HepG2 (cell line): ENCODE measurements around the gene CYBC1. TPM values are rescaled to one million over a fixed set of nuclear protein-coding genes. Genes with fewer than 3 reads are reported as not detected.

Source experiments
- CCDC6 ChIP-seq: sonication (generic); formaldehyde crosslinking; IDR thresholded peaks from 2 replicates; pipeline ENCODE4 v1.8.1; 2022; ENCODE audit warnings: mild to moderate bottlenecking, missing genetic modification reagents, moderate library complexity
- CENPX ChIP-seq: sonication (generic); formaldehyde crosslinking; IDR thresholded peaks from 2 replicates; pipeline ENCODE4 v1.9.0; 2021; ENCODE audit warnings: mild to moderate bottlenecking, missing genetic modification reagents, moderate library complexity
- ELF1 ChIP-seq: sonication (generic); formaldehyde crosslinking; IDR thresholded peaks from 2 replicates; pipeline ENCODE4 v1.4.0; 2020; ENCODE audit warnings: missing genetic modification reagents
- ELF3 ChIP-seq: IDR thresholded peaks from 2 replicates; pipeline ENCODE4 v1.6.1; 2016; ENCODE audit warnings: missing genetic modification reagents, missing compliant biosample characterization
- GLI4 ChIP-seq: sonication (generic); formaldehyde crosslinking; IDR thresholded peaks from 2 replicates; pipeline ENCODE4 v1.5.1; 2020; ENCODE audit warnings: missing genetic modification reagents, mild to moderate bottlenecking, moderate library complexity, borderline replicate concordance
- KLF11 ChIP-seq: IDR thresholded peaks from 2 replicates; pipeline ENCODE4 v1.6.1; 2016; ENCODE audit warnings: missing compliant biosample characterization
- MEIS1 ChIP-seq: sonication (generic); formaldehyde crosslinking; IDR thresholded peaks from 2 replicates; pipeline ENCODE4 v1.9.0; 2021; ENCODE audit warnings: mild to moderate bottlenecking, missing genetic modification reagents, moderate library complexity, borderline replicate concordance
- MYC ChIP-seq: sonication (generic); formaldehyde crosslinking; IDR thresholded peaks from 2 replicates; pipeline ENCODE4 v1.9.0; 2021; ENCODE audit warnings: missing genetic modification reagents, borderline replicate concordance
- NFKBIZ ChIP-seq: IDR thresholded peaks from 2 replicates; pipeline ENCODE4 v1.6.1; 2018; ENCODE audit warnings: missing genetic modification reagents, missing compliant biosample characterization
- NPAS2 ChIP-seq: sonication (generic); formaldehyde crosslinking; IDR thresholded peaks from 2 replicates; pipeline ENCODE4 v1.8.0; 2022; ENCODE audit warnings: mild to moderate bottlenecking, missing genetic modification reagents, borderline replicate concordance
- PAF1 ChIP-seq: IDR thresholded peaks from 2 replicates; pipeline ENCODE4 v1.6.1; 2016; ENCODE audit warnings: missing genetic modification reagents, missing compliant biosample characterization
- POLR2A ChIP-seq, 2 experiments: IDR thresholded peaks; 2 replicates each; pipeline ENCODE4 v1.6.1; 2011; ENCODE audit warnings: low read depth in 2 of 2, low read length in 2 of 2, mild to moderate bottlenecking in 1 of 2, moderate library complexity in 1 of 2; ENCODE audit not compliant: insufficient read depth in 1 of 2
- RAD51 ChIP-seq: fragments of 450-650 bp; IDR thresholded peaks from 2 replicates; pipeline ENCODE4 v1.6.1; 2016; ENCODE audit warnings: borderline replicate concordance
- RBAK ChIP-seq: sonication (generic); formaldehyde crosslinking; IDR thresholded peaks from 2 replicates; pipeline ENCODE4 v1.5.1; 2020; ENCODE audit warnings: mild to moderate bottlenecking, missing genetic modification reagents
- RBM22 ChIP-seq: fragments of 200-400 bp; formaldehyde crosslinking; optimal IDR thresholded peaks from 2 replicates; pipeline ENCODE3; 2017; ENCODE audit warnings: mild to moderate bottlenecking, low read length, moderate library complexity
- SMAD3 ChIP-seq: sonication (generic); formaldehyde crosslinking; IDR thresholded peaks from 2 replicates; pipeline ENCODE4 v1.4.0; 2020; ENCODE audit warnings: missing genetic modification reagents
- SMYD3 ChIP-seq: sonication (generic); formaldehyde crosslinking; IDR thresholded peaks from 2 replicates; pipeline ENCODE4 v1.8.1; 2023; ENCODE audit warnings: mild to moderate bottlenecking, missing genetic modification reagents
- SP5 ChIP-seq: IDR thresholded peaks from 2 replicates; pipeline ENCODE4 v1.6.1; 2016; ENCODE audit warnings: low read depth, borderline replicate concordance
- TGIF2 ChIP-seq: IDR thresholded peaks from 2 replicates; pipeline ENCODE4 v1.6.1; 2016; ENCODE audit warnings: control low read depth, missing compliant biosample characterization
- ZFY ChIP-seq: sonication (generic); formaldehyde crosslinking; IDR thresholded peaks from 2 replicates; pipeline ENCODE4 v1.4.0; 2020; ENCODE audit warnings: missing genetic modification reagents
- ZNF235 ChIP-seq: sonication (generic); formaldehyde crosslinking; IDR thresholded peaks from 2 replicates; pipeline ENCODE4 v1.8.1; 2023; ENCODE audit warnings: mild to moderate bottlenecking, missing genetic modification reagents, borderline replicate concordance
- ZNF296 ChIP-seq: sonication (generic); formaldehyde crosslinking; conservative IDR thresholded peaks from 2 replicates; pipeline ENCODE4 v1.5.0; 2020; ENCODE audit warnings: mild to moderate bottlenecking, missing genetic modification reagents
- ZNF672 ChIP-seq: sonication (generic); formaldehyde crosslinking; IDR thresholded peaks from 2 replicates; pipeline ENCODE4 v1.8.1; 2022; ENCODE audit warnings: missing genetic modification reagents
- ZSCAN29 ChIP-seq: sonication (generic); formaldehyde crosslinking; conservative IDR thresholded peaks from 2 replicates; pipeline ENCODE4 v1.4.0; 2020; ENCODE audit warnings: mild to moderate bottlenecking, missing genetic modification reagents
- polyA plus RNA-seq, 8 experiments: library from polyadenylated mRNA; depleted of rRNA in 3 of 8; stranded (reverse) in 7 of 8; unstranded in 1 of 8; fragments of >200 nt; fragmentation: Illumina TruSeq in 4 of 8; extraction: Trizol in 4 of 8; gene quantifications; 2 replicates each; pipeline versions ENCODE4 v1.2.1 to v1.2.3, GENCODE V29; 2011 to 2016; ENCODE audit warnings: low read depth in 4 of 8, missing spikeins in 1 of 8, mixed read lengths in 1 of 8; ENCODE audit not compliant: insufficient read depth in 1 of 8
- total RNA-seq, 5 experiments: library from RNA; depleted of rRNA; stranded (reverse); fragments of >200 nt; fragmentation: Illumina TruSeq; extraction: Trizol; gene quantifications; 2 replicates each; pipeline ENCODE4 v1.2.3, GENCODE V29; 2016; ENCODE audit warnings: low read depth in 1 of 5
- TF ChIP-seq, protein P1 (sequence below): sonication (generic); formaldehyde crosslinking; IDR thresholded peaks from 2 replicates; pipeline ENCODE4 v1.5.0; 2020; ENCODE audit warnings: missing genetic modification reagents, mild to moderate bottlenecking, borderline replicate concordance
- TF ChIP-seq, protein P2 (sequence below): sonication (generic); IDR thresholded peaks from 2 replicates; pipeline ENCODE4 v1.6.1; 2016; ENCODE audit warnings: low read depth, borderline replicate concordance
- TF ChIP-seq, protein P3 (sequence below), 2 experiments: sonication (generic) in 1 of 2; formaldehyde crosslinking in 1 of 2; IDR thresholded peaks; 2 replicates each; pipeline versions ENCODE4 v1.5.1 to v1.6.1; 2011 to 2020; ENCODE audit warnings: borderline replicate concordance in 1 of 2, low read depth in 1 of 2, low read length in 1 of 2, mild to moderate bottlenecking in 1 of 2, missing genetic modification reagents in 1 of 2, moderate library complexity in 1 of 2
- TF ChIP-seq, protein P4 (sequence below): IDR thresholded peaks from 2 replicates; pipeline ENCODE4 v1.6.1; 2016; ENCODE audit warnings: control low read depth
- TF ChIP-seq, protein P5 (sequence below): IDR thresholded peaks from 2 replicates; pipeline ENCODE4 v1.6.1; 2016

The CYBC1 gene
- total and polyA plus RNA-seq, 2 of the 13 experiments (the other 11 are each of a cell fraction or from before 2014, with no cell fraction given) = 43.4 to 44.1 TPM

DNA sequence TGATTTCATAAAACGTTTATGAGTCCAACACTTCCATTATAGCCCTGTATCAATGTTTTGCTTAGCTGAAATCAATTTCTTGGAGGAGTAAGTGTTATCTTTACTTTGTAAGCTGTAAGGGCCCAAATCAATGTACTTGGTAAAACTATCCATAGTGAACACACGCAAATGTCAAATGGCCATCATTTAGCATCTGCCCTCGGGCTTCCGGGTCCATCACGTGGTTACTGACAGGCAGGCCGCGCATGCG lies 7.3 kb upstream of the CYBC1 start (continued):
- TF ChIP-seq, protein P1, sequence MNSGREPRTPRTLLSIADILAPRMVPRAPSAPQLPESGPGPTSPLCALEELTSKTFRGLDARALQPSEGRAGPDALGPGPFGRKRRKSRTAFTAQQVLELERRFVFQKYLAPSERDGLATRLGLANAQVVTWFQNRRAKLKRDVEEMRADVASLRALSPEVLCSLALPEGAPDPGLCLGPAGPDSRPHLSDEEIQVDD (CRISPR knock-in tag) = no peak
- TF ChIP-seq SMYD3 = 0 out of 2 replicates have a peak, but pooled peaks have one; percentile 0
- peak; percentile 18; the same call in 1 of the 2 replicates for TF ChIP-seq ZSCAN29 (CRISPR knock-in tag)
- TF ChIP-seq MEIS1 (CRISPR knock-in tag) = peak; percentile 97
- 0 out of 2 replicates have a peak, but pooled peaks have one; percentile 23 for TF ChIP-seq CCDC6 (CRISPR knock-in tag)
- no peak for TF ChIP-seq ZNF296 (CRISPR knock-in tag)
- TF ChIP-seq MYC (CRISPR knock-in tag) = no peak
- peak; percentile 56 for TF ChIP-seq RBM22
- TF ChIP-seq, protein P2, sequence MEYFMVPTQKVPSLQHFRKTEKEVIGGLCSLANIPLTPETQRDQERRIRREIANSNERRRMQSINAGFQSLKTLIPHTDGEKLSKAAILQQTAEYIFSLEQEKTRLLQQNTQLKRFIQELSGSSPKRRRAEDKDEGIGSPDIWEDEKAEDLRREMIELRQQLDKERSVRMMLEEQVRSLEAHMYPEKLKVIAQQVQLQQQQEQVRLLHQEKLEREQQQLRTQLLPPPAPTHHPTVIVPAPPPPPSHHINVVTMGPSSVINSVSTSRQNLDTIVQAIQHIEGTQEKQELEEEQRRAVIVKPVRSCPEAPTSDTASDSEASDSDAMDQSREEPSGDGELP = no peak
- TF ChIP-seq GLI4 = no peak
- TF ChIP-seq, protein P3, sequence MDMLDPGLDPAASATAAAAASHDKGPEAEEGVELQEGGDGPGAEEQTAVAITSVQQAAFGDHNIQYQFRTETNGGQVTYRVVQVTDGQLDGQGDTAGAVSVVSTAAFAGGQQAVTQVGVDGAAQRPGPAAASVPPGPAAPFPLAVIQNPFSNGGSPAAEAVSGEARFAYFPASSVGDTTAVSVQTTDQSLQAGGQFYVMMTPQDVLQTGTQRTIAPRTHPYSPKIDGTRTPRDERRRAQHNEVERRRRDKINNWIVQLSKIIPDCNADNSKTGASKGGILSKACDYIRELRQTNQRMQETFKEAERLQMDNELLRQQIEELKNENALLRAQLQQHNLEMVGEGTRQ (IDR thresholded peaks at IDR 0.05; ENCODE audit: low read depth, low read length) = peak; percentile 97
- TF ChIP-seq, protein P3 (CRISPR knock-in tag; IDR thresholded peaks at IDR 0.05; ENCODE audit: borderline replicate concordance) = peak; percentile 98; the same call in 1 of the 2 replicates
- TF ChIP-seq NPAS2 (CRISPR knock-in tag) = no peak
- TF ChIP-seq NFKBIZ (CRISPR knock-in tag) = no peak
- TF ChIP-seq ZFY = no peak
- no peak for TF ChIP-seq ZNF235 (CRISPR knock-in tag)
- 0 out of 2 replicates have a peak, but pooled peaks have one; percentile 17 for TF ChIP-seq KLF11 (CRISPR knock-in tag)
- TF ChIP-seq TGIF2 (CRISPR knock-in tag) = peak; percentile 99
- TF ChIP-seq POLR2A (IDR thresholded peaks at IDR 0.05; ENCODE audit: insufficient read depth in 1 of 2, low read depth in 2 of 2, low read length in 2 of 2) = no peak
- peak; percentile 98 for TF ChIP-seq ELF1 (CRISPR knock-in tag)
- peak; percentile 16; the same call in 1 of the 2 replicates for TF ChIP-seq SMAD3 (CRISPR knock-in tag)
- TF ChIP-seq SP5 (CRISPR knock-in tag) = no peak
- TF ChIP-seq CENPX (CRISPR knock-in tag) = no peak
- TF ChIP-seq, protein P4, sequence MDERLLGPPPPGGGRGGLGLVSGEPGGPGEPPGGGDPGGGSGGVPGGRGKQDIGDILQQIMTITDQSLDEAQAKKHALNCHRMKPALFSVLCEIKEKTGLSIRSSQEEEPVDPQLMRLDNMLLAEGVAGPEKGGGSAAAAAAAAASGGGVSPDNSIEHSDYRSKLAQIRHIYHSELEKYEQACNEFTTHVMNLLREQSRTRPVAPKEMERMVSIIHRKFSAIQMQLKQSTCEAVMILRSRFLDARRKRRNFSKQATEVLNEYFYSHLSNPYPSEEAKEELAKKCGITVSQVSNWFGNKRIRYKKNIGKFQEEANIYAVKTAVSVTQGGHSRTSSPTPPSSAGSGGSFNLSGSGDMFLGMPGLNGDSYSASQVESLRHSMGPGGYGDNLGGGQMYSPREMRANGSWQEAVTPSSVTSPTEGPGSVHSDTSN (CRISPR knock-in tag) = peak; percentile 44; the same call in 1 of the 2 replicates
- TF ChIP-seq RBAK (CRISPR knock-in tag) = 0 out of 2 replicates have a peak, but pooled peaks have one; percentile 30
- TF ChIP-seq, protein P5, sequence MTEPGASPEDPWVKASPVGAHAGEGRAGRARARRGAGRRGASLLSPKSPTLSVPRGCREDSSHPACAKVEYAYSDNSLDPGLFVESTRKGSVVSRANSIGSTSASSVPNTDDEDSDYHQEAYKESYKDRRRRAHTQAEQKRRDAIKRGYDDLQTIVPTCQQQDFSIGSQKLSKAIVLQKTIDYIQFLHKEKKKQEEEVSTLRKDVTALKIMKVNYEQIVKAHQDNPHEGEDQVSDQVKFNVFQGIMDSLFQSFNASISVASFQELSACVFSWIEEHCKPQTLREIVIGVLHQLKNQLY (CRISPR knock-in tag) = peak; percentile 72; the same call in 1 of the 2 replicates
- TF ChIP-seq ELF3 = peak; percentile 85
- peak; percentile 24; the same call in 1 of the 2 replicates for TF ChIP-seq PAF1 (CRISPR knock-in tag)
- no peak for TF ChIP-seq ZNF672 (CRISPR knock-in tag)
- TF ChIP-seq RAD51 = peak; percentile 86
